Muscle of leg (tissue), 11 donors: Measurements from ENCODE around the gene ACTL10. TPM values are rescaled to one million over a fixed set of nuclear protein-coding genes. Genes with fewer than 3 reads are reported as not detected.
"Not testable (repeated sequence)": the region's sequence is repeated elsewhere in the genome, so short reads cannot be mapped to it uniquely, and the experiment has no call there.

Source experiments
- DNase-seq: peaks from one replicate; pipeline ENCODE4 v3.0.0; 2013
- H3K27ac ChIP-seq: one replicate; pipeline ENCODE4 v1.5.1; 2013; ENCODE audit warnings: mild to moderate bottlenecking, low read length, control low read depth
- H3K27me3 ChIP-seq: one replicate; pipeline ENCODE4 v1.6.1; 2013; ENCODE audit warnings: low read length; ENCODE audit not compliant: control insufficient read depth, insufficient read depth
- H3K36me3 ChIP-seq: one replicate; pipeline ENCODE4 v1.6.1; 2013; ENCODE audit warnings: low read length; ENCODE audit not compliant: control insufficient read depth, insufficient read depth
- H3K4me1 ChIP-seq: one replicate; pipeline ENCODE4 v1.6.1; 2013; ENCODE audit warnings: low read length; ENCODE audit not compliant: control insufficient read depth, insufficient read depth
- H3K4me3 ChIP-seq: one replicate; pipeline ENCODE4 v1.5.1; 2013; ENCODE audit warnings: low read length, control low read depth
- H3K9me3 ChIP-seq: replicated peaks from 2 replicates; pipeline ENCODE4 v1.6.1; 2013; ENCODE audit warnings: low read depth, low read length; ENCODE audit not compliant: control insufficient read depth
- WGBS: methylation state at CpG from one replicate; pipeline ENCODE4 v1.1.5; 2013; ENCODE audit warnings: missing lambda C conversion rate; ENCODE audit not compliant: insufficient coverage; 5-methylcytosine and 5-hydroxymethylcytosine counted together
- polyA plus RNA-seq, 8 donors: library from polyadenylated mRNA; unstranded; fragments of 120-200 nt; gene quantifications; one replicate each; pipeline versions ENCODE4 v1.2.1 to v1.2.3, GENCODE V29; 2013; ENCODE audit warnings: inconsistent platforms in 1 of 8, low replicate concordance in 1 of 8; ENCODE audit not compliant: insufficient read length in 8 of 8, insufficient read depth in 1 of 8
- total RNA-seq: library from RNA; stranded (reverse); fragments of 120-200 nt; gene quantifications from one replicate; pipeline ENCODE4 v1.2.4, GENCODE V29; 2013

The ACTL10 gene
- total and polyA plus RNA-seq, 9 donors: 0.22 to 0.78 (median 0.46) TPM

DNA sequence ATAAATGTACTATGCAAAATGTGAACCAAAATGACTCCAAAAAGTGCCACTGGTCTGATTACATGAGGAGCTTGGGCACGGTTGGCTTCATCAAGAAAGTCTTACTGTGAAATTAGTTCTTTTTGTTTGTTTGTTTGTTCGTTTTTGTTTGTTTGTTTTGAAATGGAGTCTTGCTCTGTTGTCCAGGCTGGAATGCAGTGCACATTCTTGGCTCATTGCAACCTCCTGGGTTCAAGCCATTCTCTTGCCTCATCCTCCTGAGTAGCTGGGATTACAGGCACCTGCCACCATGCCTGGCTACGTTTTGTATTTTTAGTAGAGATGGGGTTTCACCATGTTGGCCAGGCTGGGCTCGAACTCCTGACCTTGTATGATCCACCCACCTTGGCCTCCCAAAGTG is 34.8 kb upstream of the ACTL10 start:
- H3K4me3 ChIP-seq, H3K27me3 ChIP-seq, H3K9me3 ChIP-seq, DNase-seq, H3K4me1 ChIP-seq, H3K27ac ChIP-seq: not testable (repeated sequence)
- WGBS: 100% methylated on average over 1 of the region's 4 CpGs
- H3K36me3 ChIP-seq: peaks cover 54% of the 10 kb centered on the region

DNA sequence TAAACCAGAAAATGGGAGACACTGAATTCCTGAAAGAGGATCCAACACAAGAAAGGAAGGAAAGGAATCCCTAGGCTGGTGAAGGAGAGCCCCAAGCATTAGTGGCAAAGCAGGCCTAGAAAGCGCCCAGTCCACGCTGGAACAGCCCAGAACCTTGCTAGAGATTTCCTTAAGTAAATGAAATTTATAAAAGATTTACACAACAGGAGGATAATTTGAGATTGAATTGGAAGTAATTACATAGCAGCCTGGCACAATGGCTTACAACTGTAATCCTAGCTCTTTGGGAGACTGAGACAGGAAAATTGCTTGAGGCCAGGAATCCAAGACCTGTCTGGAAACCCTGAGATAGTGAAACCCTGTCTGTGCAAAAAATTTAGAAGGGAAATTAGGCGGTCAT is 31.4 kb upstream of the ACTL10 start:
- Histone ChIP-seq H3K27ac (no peak overlapping the region), H3K4me3 (no peak overlapping the region), H3K4me1 (no peaks in the 10 kb centered on the region), H3K27me3 (no peaks in the 10 kb centered on the region), H3K9me3 (no peaks in the 10 kb centered on the region), H3K36me3 (peaks cover 53% of the 10 kb centered on the region)
- no peak for DNase-seq
- WGBS: 85% methylated on average over 1 of the region's 3 CpGs

DNA sequence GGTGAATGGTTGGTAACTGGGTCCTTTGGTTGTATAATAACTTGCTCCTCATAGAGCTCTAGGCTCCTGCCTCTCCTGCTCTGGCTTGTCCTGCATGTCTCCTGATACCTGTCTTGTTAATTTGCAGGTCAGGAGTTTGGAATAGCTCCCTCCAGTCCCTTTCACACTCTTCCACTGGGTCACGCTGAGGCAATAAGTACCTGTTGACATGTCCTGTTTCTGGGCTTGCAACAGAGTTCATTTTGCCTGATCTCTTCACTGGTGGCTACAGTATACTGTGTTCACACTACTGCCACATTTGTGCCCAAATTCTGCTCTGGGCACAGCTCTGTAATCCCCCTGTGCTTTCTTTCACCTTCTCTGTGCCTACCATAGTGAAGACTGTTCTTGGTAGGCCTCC is 30.0 kb upstream of the ACTL10 start:
- no peak for DNase-seq
- H3K4me3 ChIP-seq: no peak overlapping the region
- no peaks in the 10 kb centered on the region for H3K9me3 ChIP-seq
- peaks cover 51% of the 10 kb centered on the region for H3K36me3 ChIP-seq
- H3K4me1 ChIP-seq: no peaks in the 10 kb centered on the region
- no peak overlapping the region for H3K27ac ChIP-seq
- WGBS: 90% methylated on average over 1 of the region's 1 CpG
- no peaks in the 10 kb centered on the region for H3K27me3 ChIP-seq

DNA sequence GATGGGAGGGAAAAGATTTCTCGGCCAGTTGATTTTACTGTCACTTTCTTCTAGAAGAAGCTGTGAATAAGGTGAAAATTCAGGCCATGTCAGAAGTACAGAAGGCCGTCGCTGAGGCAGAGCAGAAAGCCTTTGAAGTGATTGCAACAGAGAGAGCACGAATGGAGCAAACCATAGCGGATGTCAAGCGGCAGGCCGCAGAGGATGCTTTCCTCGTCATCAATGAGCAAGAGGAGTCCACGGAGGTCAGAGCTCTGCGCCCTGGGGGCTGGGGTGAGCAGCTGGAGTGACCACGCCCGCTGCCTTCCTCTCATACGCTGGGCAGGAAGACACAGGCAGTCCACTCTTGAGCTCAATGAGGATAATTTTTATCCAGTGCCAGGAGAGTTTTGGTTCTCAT is 26.5 kb upstream of the ACTL10 start:
- Histone ChIP-seq H3K36me3 (peaks cover 58% of the 10 kb centered on the region), H3K4me3 (no peak overlapping the region), H3K27ac (no peak overlapping the region), H3K9me3 (no peaks in the 10 kb centered on the region), H3K4me1 (no peaks in the 10 kb centered on the region), H3K27me3 (no peaks in the 10 kb centered on the region)
- DNase-seq: no peak
- 82% methylated on average over 11 of the region's 13 CpGs for WGBS

DNA sequence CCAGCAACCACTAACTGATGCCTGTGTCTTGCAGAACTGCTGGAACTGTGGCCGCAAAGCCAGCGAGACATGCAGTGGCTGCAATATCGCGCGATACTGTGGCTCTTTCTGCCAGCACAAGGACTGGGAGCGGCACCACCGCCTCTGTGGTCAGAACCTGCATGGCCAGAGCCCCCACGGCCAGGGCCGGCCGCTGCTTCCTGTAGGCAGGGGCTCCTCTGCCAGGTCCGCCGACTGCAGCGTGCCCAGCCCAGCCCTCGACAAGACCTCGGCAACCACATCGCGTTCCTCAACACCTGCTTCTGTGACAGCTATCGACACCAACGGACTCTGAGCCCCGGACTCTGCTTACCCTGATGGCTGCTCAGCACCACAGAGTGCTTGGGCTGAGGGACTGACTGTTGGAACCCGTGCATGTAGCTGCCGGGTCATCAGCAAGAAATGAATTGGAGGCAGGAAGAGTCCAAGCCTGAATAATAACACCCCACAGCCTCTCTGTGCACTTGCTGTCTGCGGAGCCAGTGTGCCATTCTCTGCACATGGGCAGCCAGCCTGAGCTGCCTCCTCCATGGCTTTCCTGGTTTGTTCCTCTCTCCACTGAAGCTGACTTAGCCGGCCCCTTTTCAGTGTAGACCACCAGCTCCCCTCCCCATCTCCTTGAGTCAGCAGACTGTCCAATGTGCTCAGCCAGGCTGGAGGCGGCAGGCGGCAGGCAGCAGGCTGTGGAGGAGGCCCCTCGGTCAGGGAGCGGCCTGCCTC is 22.3 kb upstream of the ACTL10 start:
- Histone ChIP-seq H3K27me3 (no peaks in the 10 kb centered on the region), H3K4me3 (no peak overlapping the region), H3K4me1 (peaks cover 21% of the 10 kb centered on the region), H3K27ac (no peak overlapping the region), H3K9me3 (no peaks in the 10 kb centered on the region), H3K36me3 (peaks cover 53% of the 10 kb centered on the region)
- 90% methylated on average over 28 of the region's 28 CpGs for WGBS
- DNase-seq: no peak

DNA sequence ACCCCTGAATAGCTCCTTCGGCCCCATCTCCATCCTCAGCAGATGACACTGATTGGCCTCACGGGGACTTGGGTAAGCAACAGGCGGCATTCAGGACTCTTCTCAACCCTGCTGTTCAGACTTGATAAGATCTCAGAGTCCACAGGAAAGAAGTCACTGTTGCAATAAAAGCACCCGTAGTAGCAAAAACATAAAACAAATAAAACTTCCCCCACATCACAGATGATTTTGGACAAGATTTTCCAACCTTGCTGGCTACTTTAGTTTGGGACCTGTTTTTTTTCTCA is 21.7 kb upstream of the ACTL10 start:
- no peak overlapping the region for H3K27ac ChIP-seq
- peaks cover 48% of the 10 kb centered on the region for H3K36me3 ChIP-seq
- peaks cover 25% of the 10 kb centered on the region for H3K4me1 ChIP-seq
- 67% methylated on average over 3 of the region's 4 CpGs for WGBS
- H3K9me3 ChIP-seq: no peaks in the 10 kb centered on the region
- no peak overlapping the region for H3K4me3 ChIP-seq
- no peaks in the 10 kb centered on the region for H3K27me3 ChIP-seq
- DNase-seq: no peak

DNA sequence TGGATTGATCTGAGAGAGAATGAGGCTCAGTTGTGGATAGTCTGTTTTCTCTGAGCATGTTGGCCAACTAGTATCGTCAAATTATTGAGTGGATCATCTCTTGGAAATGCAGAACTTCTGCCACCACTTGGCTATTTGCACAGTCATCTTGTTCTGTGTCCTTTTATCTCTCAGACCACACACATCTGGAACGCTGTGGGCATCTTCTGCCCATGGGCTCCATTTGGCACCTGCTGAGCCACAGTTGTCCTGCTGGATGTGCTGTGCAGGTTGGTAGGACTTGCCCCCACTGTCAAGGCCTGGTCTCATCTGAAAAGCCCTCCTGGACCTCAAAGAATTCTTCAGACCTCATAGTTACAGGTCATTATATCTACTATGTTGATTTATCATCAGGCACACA is 21.3 kb upstream of the ACTL10 start:
- DNase-seq: no peak
- 86% methylated on average over 1 of the region's 2 CpGs for WGBS

DNA sequence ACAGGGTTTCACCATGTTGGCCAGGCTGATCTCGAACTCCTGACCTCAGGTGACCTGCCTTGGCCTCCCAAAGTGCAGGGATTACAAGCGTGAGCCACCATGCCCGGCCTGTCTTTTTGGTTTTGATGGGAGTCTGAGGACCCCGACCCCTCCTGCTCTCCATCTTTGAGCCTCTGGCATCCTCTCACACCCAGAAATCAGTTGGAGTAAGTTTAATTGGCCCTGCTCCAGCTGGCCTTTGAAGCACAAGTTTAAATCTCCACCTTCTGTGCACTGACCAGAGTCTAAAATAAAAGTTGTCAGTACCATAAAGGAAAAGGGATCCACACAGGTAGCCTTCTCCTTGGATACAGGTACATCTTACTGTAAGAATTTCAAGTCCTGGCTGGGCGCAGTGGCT is 20.6 kb upstream of the ACTL10 start:
- Histone ChIP-seq H3K9me3 (no peaks in the 10 kb centered on the region), H3K27me3 (no peaks in the 10 kb centered on the region), H3K36me3 (peaks cover 38% of the 10 kb centered on the region), H3K4me1 (peaks cover 31% of the 10 kb centered on the region), H3K27ac (no peak overlapping the region), H3K4me3 (no peak overlapping the region)
- WGBS: 100% methylated on average over 3 of the region's 5 CpGs
- DNase-seq: no peak

More for the DNA sequence above, 21.3 kb upstream of the ACTL10 start:
- Histone ChIP-seq H3K27me3 (no peaks in the 10 kb centered on the region), H3K4me1 (peaks cover 27% of the 10 kb centered on the region), H3K4me3 (no peak overlapping the region), H3K27ac (no peak overlapping the region), H3K36me3 (peaks cover 44% of the 10 kb centered on the region), H3K9me3 (no peaks in the 10 kb centered on the region)

DNA sequence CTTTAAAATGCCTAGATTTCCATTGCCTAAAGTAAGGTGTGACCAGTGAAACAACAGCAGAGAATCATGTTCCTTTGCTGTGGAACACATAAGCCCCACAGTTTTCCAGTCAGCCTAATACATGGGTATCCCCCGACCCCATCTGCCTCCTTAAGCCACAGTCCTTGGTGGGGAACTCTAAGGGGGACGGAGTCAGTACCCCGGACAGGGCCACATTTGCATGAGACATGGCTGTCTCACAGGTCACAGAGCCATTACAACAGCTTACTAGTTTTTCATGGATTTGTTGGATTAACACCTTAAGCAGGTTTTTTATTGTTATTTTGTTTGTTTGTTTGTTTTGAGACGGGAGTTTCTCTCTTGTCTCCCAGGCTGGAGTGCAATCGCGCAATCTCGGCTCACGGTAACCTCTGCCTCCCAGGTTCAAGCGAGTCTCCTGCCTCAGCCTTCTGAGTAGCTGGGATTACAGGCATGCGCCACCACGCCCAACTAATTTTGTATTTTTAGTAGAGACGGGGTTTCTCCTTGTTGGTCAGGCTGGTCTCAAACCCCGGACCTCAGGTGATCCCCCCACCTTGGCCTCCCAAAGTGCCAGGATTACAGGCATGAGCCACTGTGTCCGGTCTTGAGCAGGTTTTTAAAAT is 19.7 kb upstream of the ACTL10 start:
- H3K9me3 ChIP-seq, H3K27me3 ChIP-seq, H3K27ac ChIP-seq, H3K4me3 ChIP-seq, DNase-seq: not testable (repeated sequence)
- peaks cover 35% of the 10 kb centered on the region for H3K36me3 ChIP-seq
- 79% methylated on average over 2 of the region's 14 CpGs for WGBS
- H3K4me1 ChIP-seq: peaks cover 34% of the 10 kb centered on the region

DNA sequence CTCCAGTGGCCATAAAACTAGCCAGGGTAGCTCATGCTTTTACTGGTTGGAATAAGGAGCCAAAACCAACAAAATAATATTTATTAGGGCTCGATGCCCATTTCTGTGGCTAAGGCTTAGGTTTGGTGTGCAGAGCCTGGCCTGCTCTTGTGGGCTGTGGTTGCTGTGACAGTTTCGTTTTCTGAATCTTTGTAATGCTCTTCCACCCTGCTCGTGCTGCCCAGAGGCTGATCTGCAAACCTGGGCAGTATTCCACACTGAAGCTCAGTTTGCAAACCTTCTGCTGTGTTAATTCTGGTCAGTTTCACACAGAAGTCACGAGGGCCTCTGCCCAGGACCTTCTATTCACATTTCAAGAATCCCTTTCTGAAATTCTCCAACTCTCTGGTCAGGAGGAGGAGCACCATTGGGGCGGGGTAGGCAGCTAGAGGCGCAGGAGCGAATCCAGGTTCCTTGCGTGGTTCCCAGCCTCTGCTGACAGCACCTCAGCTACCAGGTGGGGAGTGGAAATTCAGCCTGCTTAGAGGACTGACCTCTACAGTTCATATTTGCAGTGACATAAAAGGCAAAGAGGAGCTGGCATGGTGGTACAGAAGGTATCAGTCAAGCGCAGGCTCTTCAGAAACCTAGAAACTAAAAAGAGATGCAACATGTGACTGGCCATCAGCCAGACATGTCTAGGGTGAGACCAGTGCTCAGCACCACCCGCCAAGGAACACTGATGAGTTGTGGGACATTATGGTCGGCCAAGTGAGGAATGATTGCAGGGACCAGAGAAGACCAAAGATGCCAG is 18.9 kb upstream of the ACTL10 start:
- peaks cover 34% of the 10 kb centered on the region for H3K4me1 ChIP-seq
- no peak overlapping the region for H3K4me3 ChIP-seq
- no peaks in the 10 kb centered on the region for H3K9me3 ChIP-seq
- peak; percentile 13 for DNase-seq
- 76% methylated on average over 10 of the region's 11 CpGs for WGBS
- H3K27ac ChIP-seq: peak overlapping the region; percentile 1
- H3K27me3 ChIP-seq: no peaks in the 10 kb centered on the region
- peaks cover 31% of the 10 kb centered on the region for H3K36me3 ChIP-seq
